HG02610 (cell line): ENCODE results near the gene B3GALT6.
"Not testable (repeated sequence)": the region's sequence is repeated elsewhere in the genome, so short reads cannot be mapped to it uniquely, and the experiment has no call there.

ENCODE experiments used
- ATAC-seq: cut with Tn5 transposase; IDR thresholded peaks from one replicate; pipeline ENCODE4 v1.9.1; 2021; ENCODE audit warnings: mild to moderate bottlenecking, moderate library complexity; ENCODE audit not compliant: unreplicated experiment

The B3GALT6 gene

GRCh38 chr1:1242461-1243265 lies 10.6 kb downstream of the B3GALT6 start:
- ATAC-seq, result no peak

GRCh38 chr1:1243266-1243660 lies 11.2 kb downstream of the B3GALT6 start:
- no peak for ATAC-seq

- no peak for ATAC-seq
These were observed 11.8 kb downstream of the B3GALT6 start for GRCh38 chr1:1243807-1244191.

- ATAC-seq, result no peak
These were observed 12.3 kb downstream of the B3GALT6 start for GRCh38 chr1:1244192-1244811.

GRCh38 chr1:1245178-1245816 lies 13.3 kb downstream of the B3GALT6 start:
- no peak for ATAC-seq

- no peak for ATAC-seq
These were observed 14.0 kb downstream of the B3GALT6 start for GRCh38 chr1:1245817-1246576.

GRCh38 chr1:1246577-1247340 lies 14.7 kb downstream of the B3GALT6 start, which contains the start of gene C1QTNF12:
Gene C1QTNF12, minus strand, starts transcription at chr1:1246722. Its CDS starts 32 bp downstream, at chr1:1246690.
- ATAC-seq, result no peak

GRCh38 chr1:1247341-1247913 lies 15.4 kb downstream of the B3GALT6 start:
- no peak for ATAC-seq

GRCh38 chr1:1248009-1248913 lies 16.2 kb downstream of the B3GALT6 start:
- ATAC-seq, result not testable (repeated sequence)

GRCh38 chr1:1250786-1251284 lies 18.8 kb downstream of the B3GALT6 start:
- no peak for ATAC-seq

GRCh38 chr1:1253314-1253713 lies 21.3 kb downstream of the B3GALT6 start:
- no peak for ATAC-seq

GRCh38 chr1:1253972-1254666 lies 22.1 kb downstream of the B3GALT6 start:
- no peak for ATAC-seq

- ATAC-seq, result no peak
These were observed 22.6 kb downstream of the B3GALT6 start for GRCh38 chr1:1254667-1254998.

- no peak for ATAC-seq
These were observed 23.0 kb downstream of the B3GALT6 start for GRCh38 chr1:1255078-1255477.

- no peak for ATAC-seq
These were observed 23.6 kb downstream of the B3GALT6 start for GRCh38 chr1:1255611-1256010.

GRCh38 chr1:1256956-1257871 lies 25.2 kb downstream of the B3GALT6 start:
- ATAC-seq, result no peak

- ATAC-seq, result no peak
These were observed 27.1 kb downstream of the B3GALT6 start for GRCh38 chr1:1259119-1259488.
